ELR (cell line): ENCODE results near the gene LIMD2.
"Not testable (repeated sequence)": the region's sequence is repeated elsewhere in the genome, so short reads cannot be mapped to it uniquely, and the experiment has no call there.

Source experiments
- DNase-seq: peaks from one replicate; pipeline ENCODE4 v3.0.0-alpha.2; 2015; ENCODE audit warnings: low read depth

Gene LIMD2

GRCh38 chr17:63699638-63700527 lies at the start of gene LIMD2:
LIMD2 (minus strand) TSS chr17:63700125; CDS start chr17:63699298, 827 bp downstream.
- peak; percentile 51 for DNase-seq

- peak; percentile 99 for DNase-seq
These were observed 41.7 kb upstream of the LIMD2 start, which contains the start of gene STRADA for GRCh38 chr17:63741408-63742173. STRADA (minus strand) TSS chr17:63741799; CDS start chr17:63728369, 13,430 bp downstream.

- no peak for DNase-seq
These were observed 41.1 kb upstream of the LIMD2 start for GRCh38 chr17:63741143-63741407.

- no peak for DNase-seq
These were observed 40.7 kb upstream of the LIMD2 start for GRCh38 chr17:63740464-63741142.

- DNase-seq: no peak
These were observed 35.8 kb upstream of the LIMD2 start for GRCh38 chr17:63735691-63736090.

- DNase-seq: no peak
These were observed 22.5 kb upstream of the LIMD2 start for GRCh38 chr17:63722403-63722802.

- DNase-seq: not testable (repeated sequence)
These were observed 20.3 kb upstream of the LIMD2 start for GRCh38 chr17:63720194-63720593.

- DNase-seq: no peak
These were observed 19.1 kb upstream of the LIMD2 start for GRCh38 chr17:63718988-63719387.

- no peak for DNase-seq
These were observed 16.5 kb upstream of the LIMD2 start for GRCh38 chr17:63716426-63716825.

- peak; percentile 35 for DNase-seq
These were observed 14.8 kb upstream of the LIMD2 start for GRCh38 chr17:63714550-63715277.

- no peak for DNase-seq
These were observed 9.2 kb upstream of the LIMD2 start for GRCh38 chr17:63709110-63709509.

- no peak for DNase-seq
These were observed 7.2 kb upstream of the LIMD2 start for GRCh38 chr17:63707151-63707550.

- no peak for DNase-seq
These were observed 6.6 kb upstream of the LIMD2 start for GRCh38 chr17:63706336-63707082.

GRCh38 chr17:63705657-63706056 lies 5.7 kb upstream of the LIMD2 start:
- no peak for DNase-seq

GRCh38 chr17:63704836-63705235 lies 4.9 kb upstream of the LIMD2 start:
- no peak for DNase-seq

GRCh38 chr17:63704259-63704576 lies 4.3 kb upstream of the LIMD2 start:
- no peak for DNase-seq

GRCh38 chr17:63703556-63704258 lies 3.8 kb upstream of the LIMD2 start:
- DNase-seq: no peak

GRCh38 chr17:63703029-63703428 lies 3.1 kb upstream of the LIMD2 start:
- no peak for DNase-seq

- DNase-seq: no peak
These were observed 2.7 kb upstream of the LIMD2 start for GRCh38 chr17:63702721-63703015.

GRCh38 chr17:63701868-63702720 lies 2.2 kb upstream of the LIMD2 start:
- DNase-seq: no peak
